Hepatocyte (in vitro differentiated cells): Measurements from ENCODE around the gene STAP2.
"Not testable (repeated sequence)": the region's sequence is repeated elsewhere in the genome, so short reads cannot be mapped to it uniquely, and the experiment has no call there.

Source experiments
- CTCF ChIP-seq: fragments of 200-600 bp; sonication (generic); IDR thresholded peaks from 2 replicates; pipeline ENCODE4 v1.5.1; 2016; ENCODE audit warnings: antibody characterized with exemption, mild to moderate bottlenecking; ENCODE audit not compliant: poor library complexity
- EZH2 ChIP-seq: fragments of 200-600 bp; sonication (generic); IDR thresholded peaks from 2 replicates; pipeline ENCODE4 v1.6.1; 2016; ENCODE audit warnings: antibody characterized with exemption, mild to moderate bottlenecking, borderline replicate concordance
- EZH2phosphoT487 ChIP-seq: fragments of 200-600 bp; sonication (generic); IDR thresholded peaks from one replicate; pipeline ENCODE4 v1.6.1; 2018; ENCODE audit warnings: antibody characterized with exemption, mild to moderate bottlenecking, low read depth, moderate library complexity; ENCODE audit not compliant: unreplicated experiment, severe bottlenecking

GRCh38 chr19:4349225-4349624 lies 10.6 kb upstream of the STAP2 start:
- TF ChIP-seq EZH2, CTCF, EZH2phosphoT487: not testable (repeated sequence)
